KOPT-K1 (cell line): ENCODE data around the gene APOL2.
A peak's percentile ranks its signal among the peaks of the same experiment; 100 is the strongest.
"Not testable (repeated sequence)": the region's sequence is repeated elsewhere in the genome, so short reads cannot be mapped to it uniquely, and the experiment has no call there.

Experiments used
- H3K27ac ChIP-seq: fragments of 200-600 bp; sonication (generic); 2 replicates; pipeline ENCODE4 v1.5.1; 2016; ENCODE audit warnings: antibody characterized with exemption, mild to moderate bottlenecking, low read depth, low read length; ENCODE audit not compliant: poor library complexity, severe bottlenecking
- H3K36me3 ChIP-seq: fragments of 200-600 bp; sonication (generic); 2 replicates; pipeline ENCODE4 v1.5.1; 2017; ENCODE audit warnings: antibody characterized with exemption, mild to moderate bottlenecking, low read length, moderate library complexity; ENCODE audit not compliant: insufficient read depth
- H3K9me3 ChIP-seq: fragments of 200-600 bp; sonication (generic); 2 replicates; pipeline ENCODE4 v1.5.1; 2017; ENCODE audit warnings: antibody characterized with exemption, low read length, mild to moderate bottlenecking; ENCODE audit not compliant: insufficient read depth, poor library complexity, severe bottlenecking

The APOL2 gene

GRCh38 chr22:36237462-36238372, 1.6 kb downstream of the APOL2 start:
- Histone ChIP-seq H3K27ac (peak overlapping the region; percentile 81), H3K9me3 (no peaks in the 10 kb centered on the region), H3K36me3 (peaks cover 43% of the 10 kb centered on the region)

- peaks cover 53% of the 10 kb centered on the region for H3K36me3 ChIP-seq
- H3K9me3 ChIP-seq: no peaks in the 10 kb centered on the region
- peak overlapping the region; percentile 81 for H3K27ac ChIP-seq
Observed at GRCh38 chr22:36236388-36237319, 2.7 kb downstream of the APOL2 start.

GRCh38 chr22:36235585-36235984, 3.7 kb downstream of the APOL2 start:
- Histone ChIP-seq H3K36me3 (peaks cover 64% of the 10 kb centered on the region), H3K9me3 (no peaks in the 10 kb centered on the region), H3K27ac (no peak overlapping the region)

- no peak overlapping the region for H3K27ac ChIP-seq
- H3K36me3 ChIP-seq: peaks cover 71% of the 10 kb centered on the region
- no peaks in the 10 kb centered on the region for H3K9me3 ChIP-seq
Observed at GRCh38 chr22:36234919-36235318, 4.4 kb downstream of the APOL2 start.

- H3K27ac ChIP-seq: no peak overlapping the region
- peaks cover 78% of the 10 kb centered on the region for H3K36me3 ChIP-seq
- H3K9me3 ChIP-seq: no peaks in the 10 kb centered on the region
Observed at GRCh38 chr22:36234213-36234612, 5.1 kb downstream of the APOL2 start.

- Histone ChIP-seq H3K27ac (no peak overlapping the region), H3K9me3 (no peaks in the 10 kb centered on the region), H3K36me3 (peaks cover 82% of the 10 kb centered on the region)
Observed at GRCh38 chr22:36233796-36234195, 5.5 kb downstream of the APOL2 start.

GRCh38 chr22:36232715-36233401, 6.5 kb downstream of the APOL2 start:
- Histone ChIP-seq H3K9me3 (no peaks in the 10 kb centered on the region), H3K27ac (no peak overlapping the region), H3K36me3 (peaks cover 91% of the 10 kb centered on the region)

- peaks cover 95% of the 10 kb centered on the region for H3K36me3 ChIP-seq
- H3K27ac ChIP-seq, H3K9me3 ChIP-seq: not testable (repeated sequence)
Observed at GRCh38 chr22:36231051-36231450, 8.3 kb downstream of the APOL2 start.

GRCh38 chr22:36229649-36230048, 9.7 kb downstream of the APOL2 start:
- H3K9me3 ChIP-seq, H3K27ac ChIP-seq: not testable (repeated sequence)
- H3K36me3 ChIP-seq: peaks cover 87% of the 10 kb centered on the region

GRCh38 chr22:36228944-36229343, 10.4 kb downstream of the APOL2 start:
- H3K36me3 ChIP-seq: peaks cover 85% of the 10 kb centered on the region
- H3K27ac ChIP-seq: no peak overlapping the region

GRCh38 chr22:36228369-36228768, 11.0 kb downstream of the APOL2 start:
- H3K27ac ChIP-seq, H3K9me3 ChIP-seq: not testable (repeated sequence)
- peaks cover 79% of the 10 kb centered on the region for H3K36me3 ChIP-seq

More at GRCh38 chr22:36228944-36229343, 10.4 kb downstream of the APOL2 start:
- H3K9me3 ChIP-seq: no peaks in the 10 kb centered on the region

GRCh38 chr22:36227806-36228205, 11.5 kb downstream of the APOL2 start:
- H3K9me3 ChIP-seq: no peaks in the 10 kb centered on the region

GRCh38 chr22:36227396-36227795, 11.9 kb downstream of the APOL2 start:
- Histone ChIP-seq H3K9me3 (no peaks in the 10 kb centered on the region), H3K36me3 (peaks cover 70% of the 10 kb centered on the region), H3K27ac (no peak overlapping the region)

More at GRCh38 chr22:36227806-36228205, 11.5 kb downstream of the APOL2 start:
- Histone ChIP-seq H3K27ac (no peak overlapping the region), H3K36me3 (peaks cover 74% of the 10 kb centered on the region)

GRCh38 chr22:36226189-36226588, 13.1 kb downstream of the APOL2 start:
- Histone ChIP-seq H3K27ac (no peak overlapping the region), H3K36me3 (peaks cover 58% of the 10 kb centered on the region), H3K9me3 (no peaks in the 10 kb centered on the region)
